GM13976 (cell line): ENCODE measurements around the gene NOX1.
A peak's percentile ranks its signal among the peaks of the same experiment; 100 is the strongest.

Experiments
- DNase-seq: peaks from one replicate; pipeline ENCODE4 v3.0.0; 2012; ENCODE audit warnings: low spot score
- in situ Hi-C: fragments of 300-500 bp; cut with MboI; formaldehyde crosslinking; loops from one replicate; pipeline ENCODE4 v1.12.0; 2022; ENCODE audit warnings: low sequenced_read_pairs, mixed read lengths, inconsistent platforms; ENCODE audit not compliant: unreplicated experiment
- TF ChIP-seq, protein P1 (sequence below): IDR thresholded peaks from 2 replicates; pipeline ENCODE4 v1.5.1; 2012; ENCODE audit warnings: borderline replicate concordance, mild to moderate bottlenecking; ENCODE audit not compliant: insufficient read depth; ENCODE audit errors: extremely low read depth, missing control alignments, control extremely low read depth

The NOX1 gene

DNA sequence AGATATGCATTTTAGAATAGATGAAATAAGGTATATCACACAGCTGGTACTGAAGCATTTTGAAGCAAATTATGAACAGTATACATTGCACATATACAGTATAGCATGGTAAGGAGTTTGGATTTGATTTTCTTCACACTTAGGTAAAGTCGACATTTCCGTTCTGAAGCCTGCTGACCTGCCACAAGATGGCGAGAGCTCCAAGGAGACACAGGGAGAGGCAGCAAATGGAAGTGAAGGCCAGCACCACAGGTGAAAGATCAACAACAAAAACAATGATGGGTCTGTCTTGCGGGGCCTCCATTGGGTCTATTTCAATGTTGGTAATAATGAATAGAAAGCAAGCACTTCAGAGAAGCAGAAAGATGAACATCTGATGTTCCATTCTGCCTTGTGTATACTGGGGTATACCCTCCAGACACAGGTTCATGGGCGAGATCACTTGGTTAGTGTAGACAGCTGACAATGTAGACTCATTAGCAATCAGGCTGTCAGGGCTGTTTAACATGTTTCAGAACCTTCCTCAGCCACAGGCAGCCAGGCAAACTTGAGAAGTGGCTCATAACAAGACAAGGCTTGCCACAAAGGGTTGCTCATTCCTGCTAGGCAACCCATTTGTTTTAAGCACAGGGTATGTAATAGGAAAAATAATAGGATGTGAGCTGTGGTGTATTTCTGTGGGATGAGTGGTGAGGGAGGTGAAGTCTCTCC lies 21.4 kb upstream of the NOX1 start:
- TF ChIP-seq, protein P1, sequence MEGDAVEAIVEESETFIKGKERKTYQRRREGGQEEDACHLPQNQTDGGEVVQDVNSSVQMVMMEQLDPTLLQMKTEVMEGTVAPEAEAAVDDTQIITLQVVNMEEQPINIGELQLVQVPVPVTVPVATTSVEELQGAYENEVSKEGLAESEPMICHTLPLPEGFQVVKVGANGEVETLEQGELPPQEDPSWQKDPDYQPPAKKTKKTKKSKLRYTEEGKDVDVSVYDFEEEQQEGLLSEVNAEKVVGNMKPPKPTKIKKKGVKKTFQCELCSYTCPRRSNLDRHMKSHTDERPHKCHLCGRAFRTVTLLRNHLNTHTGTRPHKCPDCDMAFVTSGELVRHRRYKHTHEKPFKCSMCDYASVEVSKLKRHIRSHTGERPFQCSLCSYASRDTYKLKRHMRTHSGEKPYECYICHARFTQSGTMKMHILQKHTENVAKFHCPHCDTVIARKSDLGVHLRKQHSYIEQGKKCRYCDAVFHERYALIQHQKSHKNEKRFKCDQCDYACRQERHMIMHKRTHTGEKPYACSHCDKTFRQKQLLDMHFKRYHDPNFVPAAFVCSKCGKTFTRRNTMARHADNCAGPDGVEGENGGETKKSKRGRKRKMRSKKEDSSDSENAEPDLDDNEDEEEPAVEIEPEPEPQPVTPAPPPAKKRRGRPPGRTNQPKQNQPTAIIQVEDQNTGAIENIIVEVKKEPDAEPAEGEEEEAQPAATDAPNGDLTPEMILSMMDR: peak; percentile 18
- in situ Hi-C loops: no loop called here

DNA sequence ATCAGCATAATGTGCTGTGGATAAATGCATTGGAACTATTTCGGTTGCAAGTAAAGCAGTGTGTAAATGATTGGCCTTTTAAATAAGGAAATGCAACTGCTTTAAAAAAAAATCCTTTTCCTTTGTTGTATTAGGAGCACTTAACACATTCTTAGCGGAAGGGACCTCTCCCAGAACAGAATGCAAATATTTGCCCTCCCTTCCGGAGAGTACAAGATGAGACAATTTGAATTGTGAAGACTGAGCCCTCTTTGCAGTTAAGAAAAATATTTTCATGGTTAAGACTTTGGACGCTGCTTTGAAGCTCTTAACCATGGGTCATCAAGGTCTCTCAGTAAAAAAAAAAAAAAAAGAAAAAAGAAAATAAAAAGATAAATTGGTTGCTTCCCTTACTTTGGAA lies 9.5 kb upstream of the NOX1 start:
- DNase-seq: no peak
- TF ChIP-seq, protein P1: no peak
- in situ Hi-C loops: no loop called here

More for the DNA sequence above, 21.4 kb upstream of the NOX1 start:
- peak; percentile 21 for DNase-seq

DNA sequence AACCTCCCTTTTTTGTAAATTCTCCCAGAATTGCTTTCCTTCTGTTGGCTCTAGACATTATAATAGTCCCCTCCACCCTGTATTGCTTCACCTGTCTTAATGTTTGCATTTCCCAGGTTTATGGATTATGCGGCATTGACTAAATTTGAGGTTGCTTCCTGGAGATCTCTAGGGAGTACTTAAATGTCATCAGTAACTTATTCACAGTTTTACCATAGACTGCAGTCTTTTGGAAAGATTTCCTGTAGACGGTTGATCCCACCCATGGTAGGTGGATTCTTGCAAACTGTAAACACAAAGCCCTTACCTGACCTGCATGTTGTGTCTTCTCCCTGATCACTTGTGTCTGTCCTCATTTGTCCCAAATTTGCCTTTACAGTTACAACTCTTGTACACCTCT lies 6.2 kb upstream of the NOX1 start:
- DNase-seq: no peak
- TF ChIP-seq, protein P1: no peak
- in situ Hi-C loops: no loop called here

DNA sequence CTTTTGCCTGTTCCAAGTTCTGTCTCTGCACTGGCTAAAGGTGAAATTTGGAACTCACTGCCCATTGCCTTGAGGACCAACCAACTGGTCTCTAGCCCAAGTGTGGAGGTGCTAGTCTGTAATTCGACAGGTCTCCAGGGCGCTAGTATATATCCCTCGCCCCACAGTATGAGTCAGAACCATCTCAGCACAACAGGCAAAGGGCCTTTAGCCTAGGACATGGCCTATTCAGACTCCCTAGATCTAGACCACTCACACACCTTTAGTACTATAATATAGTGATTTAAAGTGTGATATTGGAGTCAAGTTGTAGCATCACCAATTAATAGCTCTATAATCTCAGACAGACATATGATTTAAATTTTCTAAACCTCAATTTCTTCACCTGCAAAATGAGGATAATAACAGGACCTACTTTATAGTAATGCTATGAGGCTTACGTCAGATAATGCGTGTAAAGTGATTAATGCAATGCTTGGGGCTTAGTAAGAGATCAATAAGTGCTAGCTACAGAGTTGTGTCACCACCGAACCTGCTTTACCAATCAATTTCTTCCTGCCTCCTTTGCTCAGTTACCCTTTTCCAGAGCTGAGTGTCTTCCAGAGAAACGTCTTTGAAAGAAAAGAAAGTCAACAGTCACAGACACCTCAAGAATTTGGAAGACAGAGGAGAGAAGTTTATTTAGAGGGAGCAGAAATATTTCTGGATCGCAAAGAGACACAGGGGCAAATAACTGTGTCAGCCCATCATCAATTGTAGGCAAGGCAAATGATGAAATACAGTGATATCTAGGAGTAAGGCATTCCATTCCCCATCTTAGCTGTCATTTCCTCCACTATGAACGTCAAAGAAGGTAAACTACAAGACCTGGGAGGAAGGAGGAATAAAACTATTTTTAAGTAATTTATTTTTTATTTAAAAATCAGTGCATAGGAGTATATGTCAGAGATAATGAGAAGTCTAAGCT lies 2.3 kb downstream of the NOX1 start:
- in situ Hi-C loops: no loop called here
- TF ChIP-seq, protein P1: no peak
- DNase-seq: no peak

DNA sequence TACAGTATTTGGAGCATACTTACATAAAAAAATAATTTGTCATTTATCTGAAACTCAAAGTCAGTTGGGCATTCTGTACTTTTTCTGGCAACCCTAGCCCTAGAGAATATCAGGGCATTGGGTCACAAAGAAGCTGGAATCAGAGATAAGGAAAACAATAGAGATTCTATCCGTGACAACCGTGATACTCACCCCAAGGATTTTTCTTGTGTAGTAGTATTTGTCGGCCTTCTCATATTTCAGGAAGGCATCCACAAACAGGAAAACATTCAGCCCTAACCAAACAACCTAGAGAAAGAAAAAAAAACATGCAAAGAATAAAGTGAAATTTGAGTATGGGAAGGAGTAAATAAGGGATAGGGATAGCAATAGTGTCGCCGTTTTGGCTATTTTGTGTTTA lies 3.6 kb downstream of the NOX1 start:
- DNase-seq: no peak
- in situ Hi-C loops: no loop called here
- TF ChIP-seq, protein P1: no peak

DNA sequence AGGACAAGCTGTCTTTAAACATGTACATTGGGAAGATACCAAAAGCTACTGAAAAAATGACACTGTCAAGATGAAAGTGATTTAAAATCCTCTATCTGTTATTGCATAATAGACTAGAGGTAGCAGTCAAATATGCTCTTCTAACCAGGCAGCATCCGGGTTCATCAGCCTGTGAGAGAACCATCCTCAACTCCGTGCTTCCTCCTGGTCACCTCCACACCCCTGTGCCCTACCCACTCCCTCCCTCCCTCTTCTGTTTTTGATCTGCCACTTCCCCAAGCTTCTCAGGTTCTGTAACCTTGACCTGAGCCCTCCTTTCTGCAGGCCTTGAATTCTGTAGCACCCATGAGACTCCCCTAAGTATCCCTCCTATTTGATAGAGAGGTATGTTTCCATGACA lies 5.9 kb downstream of the NOX1 start:
- TF ChIP-seq, protein P1: no peak
- DNase-seq: no peak
- in situ Hi-C loops: no loop called here
